Gastroesophageal sphincter (tissue), 3 donors: ENCODE results near the gene PCBP3.

Experiments
- CTCF ChIP-seq, 4 experiments: fragments of 200-600 bp in 2 of 4; fragments of 450-650 bp in 2 of 4; sonication (generic) in 1 of 4; IDR thresholded peaks; one replicate each; pipeline ENCODE4 v1.5.1; 2017 to 2019; ENCODE audit warnings: antibody characterized with exemption in 4 of 4, mild to moderate bottlenecking in 2 of 4, moderate library complexity in 2 of 4
- EP300 ChIP-seq: sonication (generic); formaldehyde crosslinking; IDR thresholded peaks from one replicate; pipeline ENCODE4 v1.6.1; 2017; ENCODE audit warnings: antibody characterized with exemption, mild to moderate bottlenecking
- POLR2A ChIP-seq, 2 donors: fragments of 450-650 bp; IDR thresholded peaks; one replicate each; pipeline ENCODE4 v1.6.1; 2017; ENCODE audit warnings: antibody characterized with exemption in 2 of 2, mild to moderate bottlenecking in 2 of 2, moderate library complexity in 1 of 2
- POLR2AphosphoS5 ChIP-seq: sonication (generic); formaldehyde crosslinking; IDR thresholded peaks from one replicate; pipeline ENCODE4 v1.6.1; 2017; ENCODE audit warnings: antibody characterized with exemption

GRCh38 chr21:45768011-45768739, 124.7 kb downstream of the PCBP3 start:
- TF ChIP-seq CTCF (IDR thresholded peaks at IDR 0.05) (no peak), POLR2AphosphoS5 (no peak), POLR2A (IDR thresholded peaks at IDR 0.05) (no peak), EP300 (no peak)
